Bronchial epithelial cell (primary cell): ENCODE results near the gene CRTAC1. TPM values are rescaled to one million over a fixed set of nuclear protein-coding genes. Genes with fewer than 3 reads are reported as not detected.

Source experiments
- DNase-seq: peaks from one replicate; pipeline ENCODE4 v3.0.0-alpha.2; 2010; ENCODE audit warnings: low read depth
- FAIRE-seq: peaks from 2 replicates; lab custom pipeline; 2011; peaks lifted over from hg19 to GRCh38; lab: Jason Lieb, UNC
- H3K27me3 ChIP-seq: 2 replicates; pipeline ENCODE4 v1.5.1; 2011; ENCODE audit warnings: low read length; ENCODE audit not compliant: control insufficient read depth, insufficient read depth
- H3K36me3 ChIP-seq: 2 replicates; pipeline ENCODE4 v1.5.1; 2011; ENCODE audit warnings: low read length; ENCODE audit not compliant: control insufficient read depth, insufficient read depth
- H3K4me3 ChIP-seq: 2 replicates; pipeline ENCODE4 v1.5.1; 2011; ENCODE audit warnings: mild to moderate bottlenecking, low read depth, low read length, control low read depth
- CTCF ChIP-seq: IDR thresholded peaks from 2 replicates; pipeline ENCODE4 v1.5.1; 2011; ENCODE audit warnings: mild to moderate bottlenecking, moderate library complexity, low read length, control low read depth, inconsistent platforms; ENCODE audit not compliant: insufficient read depth, severe bottlenecking
- total RNA-seq: library from RNA; depleted of rRNA; stranded (reverse); fragments of >200 nt; gene quantifications from 2 replicates; pipeline ENCODE4 v1.2.1, GENCODE V29; 2014

The CRTAC1 gene
- total RNA-seq, 1 donor from 2014 or later, result not detected

- Histone ChIP-seq H3K27me3 (peaks cover 7% of the 10 kb centered on the region), H3K4me3 (no peak overlapping the region), H3K36me3 (no peaks in the 10 kb centered on the region)
- FAIRE-seq (no peak), DNase-seq (no peak)
- no peak for TF ChIP-seq CTCF
Measured at GRCh38 chr10:97836446-97836845, 194.0 kb downstream of the CRTAC1 start.

DNA sequence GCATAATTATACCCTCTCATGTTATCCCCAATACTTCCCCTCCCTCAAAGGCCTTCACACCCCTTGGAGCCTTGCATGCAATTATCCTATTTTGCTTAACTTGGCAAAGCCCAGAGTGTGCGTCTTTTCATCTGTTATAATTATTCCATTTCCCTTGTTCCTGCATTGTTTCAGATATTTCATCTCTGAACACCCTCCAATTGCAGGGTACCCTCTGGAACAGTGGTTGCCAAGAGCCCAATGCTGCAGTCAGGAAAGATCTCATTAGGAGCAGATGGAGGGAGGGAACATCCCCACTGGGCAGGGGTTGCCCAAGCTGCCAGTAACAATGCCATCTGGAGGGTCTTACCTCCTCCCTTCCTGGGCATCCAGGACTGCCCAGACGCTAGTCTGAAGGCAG is 199.2 kb downstream of the CRTAC1 start:
- no peak overlapping the region for H3K4me3 ChIP-seq
- TF ChIP-seq CTCF, result no peak
- no peak for DNase-seq
- no peak for FAIRE-seq
- H3K27me3 ChIP-seq, result peaks cover 3% of the 10 kb centered on the region
- H3K36me3 ChIP-seq, result no peaks in the 10 kb centered on the region

DNA sequence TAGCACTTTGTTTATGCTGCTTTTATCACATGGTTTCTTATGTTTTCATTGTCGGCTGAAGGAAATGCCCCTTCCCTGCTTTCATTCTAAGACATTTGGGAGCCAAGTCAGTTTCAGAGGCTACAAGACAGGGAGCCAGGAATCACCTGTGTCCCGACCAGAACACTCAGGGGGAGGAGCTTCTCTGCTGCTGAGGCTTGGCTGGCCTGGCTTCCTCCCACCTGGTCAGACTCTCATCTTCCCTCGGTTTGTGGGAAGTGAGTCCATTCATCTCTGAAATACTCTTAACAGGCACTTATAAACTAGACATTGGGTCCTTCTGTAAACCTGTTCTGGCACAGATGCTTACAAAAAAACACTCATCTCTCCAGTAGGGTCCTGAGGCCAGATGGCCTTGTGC is 200.4 kb downstream of the CRTAC1 start:
- H3K4me3 ChIP-seq, result no peak overlapping the region
- TF ChIP-seq CTCF, result no peak
- DNase-seq (no peak), FAIRE-seq (no peak)
- no peaks in the 10 kb centered on the region for H3K36me3 ChIP-seq
- H3K27me3 ChIP-seq, result peaks cover 3% of the 10 kb centered on the region

GRCh38 chr10:97828721-97829120 is 201.7 kb downstream of the CRTAC1 start:
- FAIRE-seq (no peak), DNase-seq (no peak)
- Histone ChIP-seq H3K4me3 (no peak overlapping the region), H3K36me3 (no peaks in the 10 kb centered on the region), H3K27me3 (peaks cover 3% of the 10 kb centered on the region)
- TF ChIP-seq CTCF, result no peak

- Histone ChIP-seq H3K36me3 (no peaks in the 10 kb centered on the region), H3K4me3 (no peak overlapping the region), H3K27me3 (peaks cover 3% of the 10 kb centered on the region)
- FAIRE-seq (no peak), DNase-seq (no peak)
- no peak for TF ChIP-seq CTCF
Measured at GRCh38 chr10:97827702-97828291, 202.6 kb downstream of the CRTAC1 start.

DNA sequence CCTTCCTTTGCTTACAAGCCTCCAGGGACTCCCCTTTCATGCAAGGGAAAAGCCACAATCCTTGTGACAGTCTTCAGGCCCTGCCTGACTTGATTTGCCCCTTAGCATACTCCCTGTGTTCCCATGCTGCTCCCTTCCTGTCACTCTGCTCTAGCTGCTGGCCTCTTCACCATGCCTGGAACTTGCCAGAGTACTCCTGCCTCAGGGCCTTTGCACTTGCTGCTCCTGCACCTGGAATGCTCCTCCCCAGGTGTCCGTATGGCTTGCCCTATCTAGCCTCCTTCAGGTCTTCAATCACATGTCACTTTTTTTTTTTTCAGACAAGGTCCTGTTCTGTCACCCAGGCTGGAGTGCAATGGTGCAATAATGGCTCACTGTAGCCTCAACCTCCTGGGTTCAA is 203.5 kb downstream of the CRTAC1 start:
- peak; percentile 40 for FAIRE-seq
- TF ChIP-seq CTCF, result no peak
- no peak overlapping the region for H3K4me3 ChIP-seq
- H3K36me3 ChIP-seq, result no peaks in the 10 kb centered on the region
- H3K27me3 ChIP-seq, result peaks cover 3% of the 10 kb centered on the region
- no peak for DNase-seq
